ENCODE data around the gene AMIGO2.
"Not testable (repeated sequence)": the region's sequence is repeated elsewhere in the genome, so short reads cannot be mapped to it uniquely, and the experiment has no call there.

AMIGO2 gene

DNA sequence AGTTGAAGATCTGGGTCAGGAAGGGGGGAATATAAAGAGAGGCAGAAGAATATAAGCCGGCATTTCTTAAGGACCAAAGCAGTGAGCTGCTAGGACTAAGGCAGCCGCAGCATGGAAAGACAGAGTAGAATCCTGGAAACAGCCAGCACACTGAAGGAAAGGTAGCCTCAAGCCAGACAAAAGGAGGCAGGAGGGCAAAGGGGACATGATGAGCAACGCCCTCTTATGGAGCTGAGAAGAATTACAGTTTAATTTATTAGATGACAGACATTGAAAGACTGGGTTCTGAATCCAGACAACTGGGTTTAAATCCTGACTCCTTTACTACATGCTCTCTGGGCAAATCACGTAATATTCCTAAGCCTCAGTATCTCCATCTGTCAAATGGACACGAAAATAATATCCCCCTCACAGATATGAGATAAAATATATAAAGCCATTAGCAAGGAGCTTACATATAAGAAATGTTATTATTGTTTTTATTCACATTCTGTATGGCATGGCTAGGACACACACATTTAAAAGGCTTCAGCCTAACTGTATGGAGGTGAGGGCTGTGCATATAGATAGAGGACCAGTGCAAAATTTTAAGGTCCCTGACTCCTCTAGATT, 8.4 kb downstream of the AMIGO2 start:
- H3K27ac ChIP-seq: peak overlapping the region; percentile 59
- TF ChIP-seq, protein P1, sequence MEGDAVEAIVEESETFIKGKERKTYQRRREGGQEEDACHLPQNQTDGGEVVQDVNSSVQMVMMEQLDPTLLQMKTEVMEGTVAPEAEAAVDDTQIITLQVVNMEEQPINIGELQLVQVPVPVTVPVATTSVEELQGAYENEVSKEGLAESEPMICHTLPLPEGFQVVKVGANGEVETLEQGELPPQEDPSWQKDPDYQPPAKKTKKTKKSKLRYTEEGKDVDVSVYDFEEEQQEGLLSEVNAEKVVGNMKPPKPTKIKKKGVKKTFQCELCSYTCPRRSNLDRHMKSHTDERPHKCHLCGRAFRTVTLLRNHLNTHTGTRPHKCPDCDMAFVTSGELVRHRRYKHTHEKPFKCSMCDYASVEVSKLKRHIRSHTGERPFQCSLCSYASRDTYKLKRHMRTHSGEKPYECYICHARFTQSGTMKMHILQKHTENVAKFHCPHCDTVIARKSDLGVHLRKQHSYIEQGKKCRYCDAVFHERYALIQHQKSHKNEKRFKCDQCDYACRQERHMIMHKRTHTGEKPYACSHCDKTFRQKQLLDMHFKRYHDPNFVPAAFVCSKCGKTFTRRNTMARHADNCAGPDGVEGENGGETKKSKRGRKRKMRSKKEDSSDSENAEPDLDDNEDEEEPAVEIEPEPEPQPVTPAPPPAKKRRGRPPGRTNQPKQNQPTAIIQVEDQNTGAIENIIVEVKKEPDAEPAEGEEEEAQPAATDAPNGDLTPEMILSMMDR (conservative IDR thresholded peaks at IDR 0.05): peak; percentile 55

DNA sequence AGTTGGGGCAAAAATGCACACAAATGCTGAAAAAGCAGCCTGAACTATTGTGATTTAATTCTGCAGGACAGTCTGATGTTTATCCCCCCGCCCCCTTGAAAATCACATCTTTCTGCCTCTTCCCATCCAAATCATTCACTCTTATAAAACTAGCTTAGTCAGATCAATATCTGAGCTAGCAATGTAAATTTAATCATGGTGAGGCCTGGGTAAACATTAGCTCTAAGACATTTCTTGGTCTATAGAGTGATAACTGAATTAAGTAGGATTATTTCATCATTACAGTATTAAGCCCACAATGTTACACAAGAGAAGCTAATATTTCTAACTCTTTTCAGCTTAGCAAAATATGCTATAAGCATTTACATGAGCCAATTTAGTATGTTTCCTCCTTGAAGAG, 9.4 kb downstream of the AMIGO2 start:
- TF ChIP-seq, protein P1 (conservative IDR thresholded peaks at IDR 0.05): no peak
- H3K27ac ChIP-seq: peak overlapping the region; percentile 59

DNA sequence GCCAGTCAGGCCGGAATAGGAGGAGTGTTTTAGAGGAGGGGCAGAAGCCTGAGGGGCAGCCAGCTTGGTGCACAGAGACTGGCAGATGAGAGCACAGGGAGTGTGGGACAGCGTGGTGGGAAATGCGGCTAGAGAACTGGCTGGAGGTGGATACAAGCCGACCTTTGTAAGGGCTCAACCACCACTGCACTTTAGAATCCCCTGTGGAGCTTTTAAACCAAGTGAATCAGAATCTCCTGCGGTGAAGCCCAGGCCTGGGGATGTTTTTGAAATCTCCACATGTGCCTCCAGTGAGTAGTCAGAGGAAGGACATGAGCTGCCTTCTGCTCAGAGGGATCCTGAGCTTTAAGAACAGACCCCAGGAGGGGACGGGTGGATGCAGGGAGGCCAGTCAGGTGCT, 11.2 kb downstream of the AMIGO2 start:
- H3K27ac ChIP-seq: peak overlapping the region; percentile 59; the same call in 1 of the 2 replicates
- TF ChIP-seq, protein P1 (conservative IDR thresholded peaks at IDR 0.05): no peak

DNA sequence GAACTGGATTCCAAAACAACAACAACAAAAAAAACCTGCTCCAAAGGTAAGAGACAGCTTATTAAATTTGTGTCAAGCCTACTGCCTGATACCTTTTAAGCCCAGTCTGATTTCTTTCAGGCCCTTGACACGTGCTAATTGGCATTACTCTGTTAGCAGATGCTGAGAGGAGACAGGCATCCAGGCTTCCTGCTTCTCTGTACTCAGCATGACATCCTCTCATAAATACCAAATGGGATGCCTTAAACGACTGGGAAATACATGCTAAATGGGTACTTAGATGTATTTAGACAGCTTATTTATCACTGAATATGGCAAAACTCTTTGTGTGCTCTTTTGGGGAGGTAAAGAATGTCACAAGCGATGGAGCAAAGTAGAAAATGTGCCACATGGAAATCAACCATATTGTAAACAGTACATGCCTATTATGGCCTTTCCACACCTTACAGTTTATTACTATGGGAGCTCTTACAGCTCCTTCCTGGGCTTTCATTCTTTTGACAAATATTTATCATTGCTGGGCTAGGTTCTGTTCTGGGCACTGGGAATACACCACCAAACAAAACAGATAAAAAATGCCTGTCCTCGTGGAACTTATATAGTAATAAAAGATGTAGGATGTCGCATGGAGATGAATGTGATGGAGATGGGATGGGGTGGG, 11.9 kb downstream of the AMIGO2 start:
- peak overlapping the region; percentile 11; the same call in 1 of the 2 replicates for H3K27ac ChIP-seq
- TF ChIP-seq, protein P1 (conservative IDR thresholded peaks at IDR 0.05): no peak

DNA sequence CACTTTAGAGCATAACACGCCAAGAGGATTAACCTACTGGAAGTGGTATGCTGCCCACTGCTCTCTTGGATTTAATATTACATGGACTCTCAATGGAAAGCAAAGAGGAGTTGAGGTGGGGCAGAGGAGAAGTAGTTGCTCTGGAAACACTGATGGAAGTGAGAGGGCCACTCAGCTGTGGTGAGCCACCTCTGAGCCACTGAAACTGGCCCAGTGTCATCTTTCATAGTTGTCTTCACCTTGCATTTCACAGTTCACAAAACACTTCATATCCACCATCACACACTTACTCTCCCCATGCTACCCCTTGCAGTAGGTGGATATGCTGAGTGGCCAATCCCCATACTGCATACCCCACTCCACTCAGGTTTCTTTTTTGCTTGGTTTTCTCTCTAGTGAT, 12.6 kb downstream of the AMIGO2 start:
- TF ChIP-seq, protein P1 (conservative IDR thresholded peaks at IDR 0.05): no peak
- H3K27ac ChIP-seq: no peak overlapping the region; the same call in 1 of the 2 replicates

DNA sequence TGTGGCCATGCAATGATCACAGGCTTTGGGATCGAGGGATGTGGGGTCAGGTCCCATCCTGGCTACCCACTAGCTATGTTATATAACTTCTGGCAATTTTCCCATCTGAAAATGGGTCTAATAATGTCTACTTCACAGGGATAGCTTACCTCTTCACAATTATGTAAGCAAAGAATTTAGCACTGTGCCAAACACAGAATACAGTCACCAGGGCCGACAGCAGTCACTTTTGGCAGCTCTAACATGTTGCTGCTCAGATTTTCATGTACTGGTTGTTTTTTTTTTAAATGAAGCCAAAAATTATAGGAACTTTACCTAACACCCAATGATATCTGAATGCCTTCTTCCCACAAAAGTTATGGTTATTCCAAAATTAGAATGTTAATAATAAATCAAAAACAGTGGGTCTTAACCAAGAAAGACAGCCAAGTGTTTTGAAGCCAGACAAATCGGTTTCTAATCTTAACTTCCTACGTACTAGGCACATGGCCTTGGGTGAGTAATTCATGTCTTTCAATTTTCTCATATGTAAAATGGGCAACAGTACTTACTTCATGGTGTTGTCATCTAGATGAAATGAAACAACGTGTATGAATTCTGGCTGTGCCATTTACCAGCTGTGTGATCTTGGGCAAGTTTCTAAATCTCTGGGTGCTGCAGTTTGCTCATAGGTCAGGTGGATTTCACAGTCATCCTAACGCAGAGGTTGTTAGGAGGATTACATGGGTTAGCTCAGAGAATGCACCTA, 13.3 kb downstream of the AMIGO2 start:
- H3K27ac ChIP-seq: no peak overlapping the region
- TF ChIP-seq, protein P1 (conservative IDR thresholded peaks at IDR 0.05): no peak

DNA sequence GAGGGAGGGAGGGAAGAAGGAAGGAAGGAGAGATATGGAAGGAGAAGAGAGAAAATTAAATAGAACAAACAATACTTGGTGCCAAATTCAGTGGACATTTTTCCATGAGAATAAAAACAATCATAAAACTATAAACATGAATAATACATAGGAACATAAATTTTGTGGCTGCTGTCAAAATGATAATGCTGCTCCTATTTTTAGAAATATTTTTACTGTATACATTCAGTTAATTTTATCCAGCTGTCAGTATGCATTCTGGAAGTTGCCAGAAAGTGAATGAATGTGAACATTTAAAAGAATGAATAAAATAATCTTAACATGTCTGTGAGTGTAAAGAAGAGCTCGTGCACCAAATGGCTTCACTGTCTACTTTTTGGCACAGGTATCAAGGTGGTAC, 14.2 kb downstream of the AMIGO2 start:
- H3K27ac ChIP-seq: no peak overlapping the region
- TF ChIP-seq, protein P1 (conservative IDR thresholded peaks at IDR 0.05): no peak

DNA sequence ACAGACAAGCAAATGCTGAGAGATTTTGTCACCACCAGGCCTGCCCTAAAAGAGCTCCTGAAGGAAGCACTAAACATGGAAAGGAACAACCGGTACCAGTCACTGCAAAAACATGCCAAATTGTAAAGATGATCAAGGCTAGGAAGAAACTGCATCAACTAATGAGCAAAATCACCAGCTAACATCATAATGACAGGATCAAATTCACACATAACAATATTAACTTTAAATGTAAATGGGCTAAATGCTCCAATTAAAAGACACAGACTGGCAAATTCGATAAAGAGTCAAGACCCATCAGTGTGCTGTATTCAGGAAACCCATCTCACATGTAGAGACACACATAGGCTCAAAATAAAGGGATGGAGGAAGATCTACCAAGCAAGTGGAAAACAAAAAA, 21.1 kb downstream of the AMIGO2 start:
- H3K27ac ChIP-seq: not testable (repeated sequence)

DNA sequence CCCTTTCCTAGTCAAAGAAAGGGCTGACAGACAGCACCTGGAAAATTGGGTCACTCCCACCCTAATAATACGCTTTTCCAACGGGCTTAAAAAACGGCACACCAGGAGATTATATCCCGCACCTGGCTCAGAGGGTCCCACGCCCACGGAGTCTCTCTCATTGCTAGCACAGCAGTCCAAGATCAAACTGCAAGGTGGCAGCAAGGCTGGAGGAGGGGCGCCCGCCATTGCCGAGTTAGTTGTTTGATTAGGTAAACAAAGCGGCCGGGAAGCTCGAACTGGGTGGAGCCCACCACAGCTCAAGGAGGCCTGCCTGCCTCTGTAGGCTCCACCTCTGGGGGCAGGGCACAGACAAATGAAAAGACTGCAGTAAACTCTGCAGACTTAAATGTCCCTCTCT, 22.8 kb downstream of the AMIGO2 start:
- H3K27ac ChIP-seq: not testable (repeated sequence)

DNA sequence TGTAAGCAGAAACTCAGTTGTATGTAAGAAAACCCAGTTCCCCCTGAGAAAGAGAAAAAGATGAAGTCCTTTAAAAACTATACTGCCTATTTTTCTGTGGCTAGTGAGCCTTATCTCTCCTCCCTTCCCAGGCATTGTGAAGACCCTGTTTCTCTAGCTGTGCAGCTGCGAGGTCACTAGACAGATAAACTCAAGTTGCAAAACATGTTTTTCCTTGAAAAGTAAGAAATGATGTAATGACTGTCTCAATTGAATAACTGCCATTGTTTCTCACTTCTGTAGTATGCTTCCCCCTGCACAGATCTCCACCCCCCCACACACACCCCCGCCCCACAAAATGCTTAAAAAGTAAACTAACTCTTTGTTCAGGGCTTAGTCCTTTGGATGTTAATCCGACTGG, 23.9 kb downstream of the AMIGO2 start:
- H3K27ac ChIP-seq: not testable (repeated sequence)

Data from VCaP (cell line).